ENCODE data around the gene TFAP2E. TPM values are rescaled to one million over a fixed set of nuclear protein-coding genes. Genes with fewer than 3 reads are reported as not detected.

Gene TFAP2E
- total and polyA plus RNA-seq, 10 donors = 0.60 to 4.4 (median 2.0) TPM; not detected in 2

DNA sequence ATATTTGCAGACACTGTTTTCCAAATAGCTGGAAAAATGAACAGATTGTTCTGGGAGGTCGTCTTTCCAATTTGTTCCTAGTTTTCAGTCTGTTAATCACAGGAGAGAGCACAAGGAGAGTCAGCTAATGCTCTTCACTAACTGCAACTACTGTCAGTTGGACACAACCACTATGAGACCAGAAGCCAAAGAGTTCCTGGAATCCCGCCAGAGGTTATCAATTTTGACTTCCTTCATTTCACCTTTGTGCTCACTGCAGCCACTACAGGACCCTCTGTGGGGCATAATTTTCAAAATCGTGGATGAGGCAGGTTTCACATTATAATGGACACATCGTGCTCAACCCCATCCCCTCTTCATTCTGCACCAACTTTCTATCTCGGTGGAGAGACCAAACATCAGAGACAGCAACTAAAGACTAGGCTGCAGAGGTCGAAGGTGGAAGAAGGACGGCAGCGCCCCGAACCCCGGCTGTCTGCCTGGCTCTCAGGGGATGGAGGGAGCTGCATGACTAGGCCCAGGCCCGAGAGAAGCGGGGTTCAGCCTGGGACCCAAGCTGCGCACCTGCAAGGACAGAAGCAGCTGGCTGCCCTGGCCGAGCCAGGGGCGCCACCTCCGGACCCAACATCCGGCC lies 16.5 kb upstream of the TFAP2E start:
- intact Hi-C loops (cut with DNase I; ENCODE audit: low total_unique reads) = no loop called here
- no peak for TF ChIP-seq CTCF (IDR thresholded peaks at IDR 0.05 in 8 of 11, conservative IDR thresholded peaks at IDR 0.05 in 3 of 11)
- TF ChIP-seq POLR2AphosphoS5 (IDR thresholded peaks at IDR 0.05) = no peak
- no peak for TF ChIP-seq POLR2A (IDR thresholded peaks at IDR 0.05)
- peaks cover 0 to 43% (median 19%) of the 10 kb centered on the region in 6 donors for H3K36me3 ChIP-seq
- WGBS, 5 donors = 3 to 5% (median 4%) methylated on average over 13 to 17 of the region's 17 CpGs
- no peak for DNase-seq
- H3K27me3 ChIP-seq (replicated peaks in 1 of 7) = no peaks in the 10 kb centered on the region
- H3K4me3 ChIP-seq = peak overlapping the region; percentile 76 to 99 (median 90)
- H3K4me1 ChIP-seq = peaks cover 20 to 87% (median 53%) of the 10 kb centered on the region in 6 donors
- peak overlapping the region; percentile 90 to 99 (median 98) for H3K27ac ChIP-seq
- H3K9me3 ChIP-seq = no peaks in the 10 kb centered on the region

GRCh38 chr1:35557118-35557610 lies 15.9 kb upstream of the TFAP2E start, which contains the start of gene KIAA0319L:
TSS of gene KIAA0319L (minus strand) at chr1:35557403. CDS start at chr1:35554491, 2,912 bp downstream.
- Histone ChIP-seq H3K4me3 (peak within 1 kb of the TSS; percentile 76 to 99 (median 90)), H3K4me1 (peaks cover 20 to 93% (median 56%) of the 10 kb centered on the region in 6 donors), H3K36me3 (peaks cover 0 to 42% (median 14%) of the 10 kb centered on the region in 6 donors), H3K27ac (peak within 1 kb of the TSS; percentile 90 to 99 (median 98)), H3K9me3 (no peaks in the 10 kb centered on the region), H3K27me3 (replicated peaks in 1 of 7) (no peaks in the 10 kb centered on the region)
- intact Hi-C loops (cut with DNase I; ENCODE audit: low total_unique reads) = no loop called here
- TF ChIP-seq CTCF (IDR thresholded peaks at IDR 0.05 in 8 of 11, conservative IDR thresholded peaks at IDR 0.05 in 3 of 11) = no peak
- TF ChIP-seq POLR2AphosphoS5 (IDR thresholded peaks at IDR 0.05) = peak; percentile 75 to 92 (median 84)
- TF ChIP-seq POLR2A (IDR thresholded peaks at IDR 0.05) = peak in 1 of 3 donors; percentile 1
- 0 to 1% (median 0%) methylated on average over 3 to 38 of the region's 39 CpGs for WGBS, 5 donors
- peak; percentile 97 for DNase-seq

DNA sequence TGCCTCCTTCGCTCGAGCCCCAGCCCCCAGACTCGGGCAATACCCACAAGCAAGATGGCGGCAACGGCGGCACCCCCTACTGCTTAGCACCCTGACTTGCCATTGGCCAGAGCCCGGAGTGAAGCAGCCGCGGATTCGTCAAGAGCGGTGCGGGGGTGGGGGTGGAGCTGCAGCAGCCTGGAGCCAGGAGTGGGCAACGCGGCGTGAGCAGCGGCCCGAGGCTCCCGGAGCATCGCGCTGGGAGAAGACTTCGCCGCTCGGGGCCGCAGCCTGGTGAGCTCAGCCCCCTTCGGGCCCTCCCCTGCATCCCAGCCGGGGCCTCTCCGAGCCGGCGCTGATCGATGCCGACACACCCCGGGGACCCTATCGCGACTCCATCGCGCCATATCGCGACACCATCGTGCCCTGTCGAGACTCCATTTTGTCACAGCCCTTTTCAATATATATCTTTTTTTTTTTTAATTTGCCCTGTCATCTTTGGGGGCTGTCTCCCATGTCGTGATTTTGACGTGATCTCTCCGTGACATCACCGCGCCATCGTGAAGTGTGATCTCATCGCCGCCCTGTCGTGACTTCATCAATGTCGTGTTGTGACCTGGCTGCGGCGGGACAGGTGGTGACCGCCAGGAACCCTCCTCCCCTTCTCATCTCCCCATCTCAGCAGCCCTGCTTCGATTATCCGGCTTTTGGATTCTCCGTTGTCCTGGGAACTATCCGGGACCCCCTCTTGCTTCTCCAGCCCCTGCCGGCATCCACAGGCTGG lies 15.3 kb upstream of the TFAP2E start, which contains the start of gene NCDN:
Gene NCDN (plus strand): TSS at position 189 of the 763 bp plus-strand sequence. CDS start 392 bp downstream, at position 581.
- Histone ChIP-seq H3K36me3 (peaks cover 0 to 42% (median 8%) of the 10 kb centered on the region in 6 donors), H3K27me3 (replicated peaks in 1 of 7) (no peaks in the 10 kb centered on the region), H3K27ac (peak within 1 kb of the TSS; percentile 90 to 99 (median 98)), H3K4me3 (peak within 1 kb of the TSS; percentile 76 to 99 (median 90)), H3K4me1 (peaks cover 20 to 93% (median 57%) of the 10 kb centered on the region in 6 donors), H3K9me3 (no peaks in the 10 kb centered on the region)
- 0 to 1% (median 0%) methylated on average over 46 to 58 of the region's 58 CpGs for WGBS, 5 donors
- DNase-seq = peak; percentile 98
- intact Hi-C loops (cut with DNase I; ENCODE audit: low total_unique reads) = no loop called here
- TF ChIP-seq POLR2A (IDR thresholded peaks at IDR 0.05) (no peak), POLR2AphosphoS5 (IDR thresholded peaks at IDR 0.05) (peak; percentile 73 to 85 (median 73)), CTCF (IDR thresholded peaks at IDR 0.05 in 8 of 11, conservative IDR thresholded peaks at IDR 0.05 in 3 of 11) (no peak)

All from spleen (tissue), 11 donors.